GM18502 (cell line): ENCODE data around the gene C2orf80.
A peak's percentile ranks its signal among the peaks of the same experiment; 100 is the strongest.
"Not testable (repeated sequence)": the region's sequence is repeated elsewhere in the genome, so short reads cannot be mapped to it uniquely, and the experiment has no call there.

Experiments
- ATAC-seq: cut with Tn5 transposase; IDR thresholded peaks from one replicate; pipeline ENCODE4 v1.9.1; 2021; ENCODE audit warnings: mild to moderate bottlenecking; ENCODE audit not compliant: unreplicated experiment, poor library complexity

The C2orf80 gene

DNA sequence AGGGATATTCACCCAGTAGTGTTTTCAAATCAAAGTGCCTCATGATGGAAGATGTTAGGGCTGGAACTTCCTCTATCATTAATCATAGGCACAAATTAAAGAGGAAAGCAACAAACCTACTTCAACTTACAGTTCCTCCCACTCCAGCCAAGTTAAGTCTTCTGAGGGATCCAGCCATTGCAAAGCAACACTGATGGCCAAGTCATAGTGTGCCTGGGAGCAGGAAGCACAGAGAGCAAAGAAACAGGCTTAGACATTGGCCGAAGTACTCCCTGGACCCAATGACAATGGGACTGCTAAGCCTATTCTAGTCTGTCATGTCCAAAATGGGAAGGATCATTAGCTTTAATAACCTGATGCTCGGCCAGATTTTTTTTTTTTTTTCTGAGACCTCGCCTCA is 7.0 kb downstream of the C2orf80 start:
- no peak for ATAC-seq

DNA sequence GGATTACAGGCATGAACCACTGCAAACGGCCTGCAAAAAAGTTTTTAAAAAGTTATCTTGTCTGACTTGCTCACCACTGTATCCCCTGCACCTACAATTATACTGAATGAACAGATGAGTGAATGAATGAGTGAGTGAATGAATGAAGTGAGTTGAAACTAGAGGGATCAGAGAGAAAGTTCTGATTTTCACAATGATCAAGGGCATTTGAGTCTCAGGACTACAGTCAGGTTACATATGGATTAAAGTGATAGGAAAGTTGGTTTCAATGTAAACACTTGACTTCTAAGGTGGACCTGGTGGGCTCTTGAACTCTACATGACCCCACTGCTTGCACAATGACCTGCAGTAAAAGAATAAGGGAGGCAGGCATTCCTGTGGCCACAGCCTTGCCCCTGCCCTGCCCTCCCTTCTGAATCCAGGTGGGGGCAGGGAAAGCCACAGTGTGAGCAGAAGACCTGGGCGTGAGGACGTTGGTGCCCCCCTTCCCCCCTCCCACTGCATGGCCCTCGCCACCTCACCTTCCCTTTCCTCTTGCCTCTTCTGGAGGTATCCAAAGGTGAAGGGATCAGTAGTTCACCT is 10.7 kb downstream of the C2orf80 start:
- ATAC-seq = no peak

DNA sequence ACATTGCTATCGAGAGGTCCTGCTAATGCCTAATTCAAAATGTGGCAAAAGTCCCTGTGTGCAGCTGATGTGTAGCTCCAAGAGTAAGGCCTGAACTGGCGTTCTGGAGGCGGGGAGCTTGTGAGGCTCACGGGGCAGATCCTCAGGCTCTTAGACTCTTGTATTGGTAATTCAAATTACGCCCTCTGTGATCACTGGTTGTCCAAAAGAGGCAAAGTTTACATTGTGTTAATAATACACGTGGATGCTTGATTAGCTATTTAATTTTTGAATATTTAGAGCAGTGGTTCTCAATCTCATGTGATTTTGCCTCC is 14.0 kb downstream of the C2orf80 start:
- no peak for ATAC-seq

DNA sequence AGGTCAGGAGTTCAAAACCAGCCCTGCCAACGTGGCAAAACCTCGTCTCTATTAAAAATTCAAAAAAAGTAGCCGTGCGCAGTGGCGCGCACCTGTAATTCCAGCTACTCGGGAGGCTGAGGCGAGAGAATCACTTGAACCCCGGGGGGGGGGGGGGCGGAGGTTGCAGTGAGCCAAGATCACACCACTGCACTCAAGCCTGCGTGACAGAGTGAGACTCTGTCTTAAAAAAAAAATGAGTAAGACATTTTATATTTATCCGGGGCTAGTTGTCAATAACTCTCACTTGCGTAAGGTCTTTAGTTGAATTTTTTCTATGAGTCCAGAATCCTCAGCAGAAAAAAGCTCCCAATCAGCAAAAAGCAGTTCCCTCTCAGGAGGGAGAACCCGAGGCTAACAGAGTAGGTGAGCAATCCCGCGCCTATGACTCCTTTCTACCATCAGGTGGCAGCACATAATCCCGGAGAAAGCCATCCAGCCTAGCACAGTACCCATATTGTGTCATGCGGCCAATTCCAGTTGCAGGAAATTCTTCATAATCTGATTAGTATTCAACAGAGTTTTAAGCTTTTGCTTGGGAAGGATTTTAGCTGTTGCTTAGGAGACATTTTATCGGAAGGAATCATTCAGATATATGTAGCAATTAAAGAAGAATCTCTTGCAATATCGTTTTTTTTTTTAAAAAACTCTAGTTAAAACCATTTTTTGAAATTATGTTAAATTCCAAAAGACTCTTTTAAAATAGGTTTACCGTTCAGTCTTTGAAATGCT is 14.6 kb downstream of the C2orf80 start:
- ATAC-seq = peak; percentile 99

DNA sequence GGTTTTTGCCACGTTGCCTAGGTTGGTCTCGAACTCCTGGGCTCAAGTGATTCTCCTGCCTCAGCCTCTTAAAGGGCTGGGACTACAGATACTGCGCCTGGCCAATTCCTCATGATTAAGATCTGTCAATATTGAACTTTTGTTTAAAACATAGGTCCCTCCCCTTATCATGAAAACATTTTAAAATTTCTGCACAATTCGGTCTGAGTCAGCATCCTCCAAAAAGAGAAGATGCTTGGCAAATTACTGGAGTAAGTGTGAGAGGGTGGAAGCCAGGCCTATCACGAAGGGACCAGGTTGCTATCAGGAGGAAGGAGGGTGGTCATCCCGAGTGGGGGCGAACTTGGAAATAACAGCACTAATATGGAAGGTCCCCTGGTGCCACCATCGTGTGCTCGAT is 15.7 kb downstream of the C2orf80 start:
- no peak for ATAC-seq

GRCh38 chr2:208172125-208172524 is 17.7 kb downstream of the C2orf80 start:
- no peak for ATAC-seq

DNA sequence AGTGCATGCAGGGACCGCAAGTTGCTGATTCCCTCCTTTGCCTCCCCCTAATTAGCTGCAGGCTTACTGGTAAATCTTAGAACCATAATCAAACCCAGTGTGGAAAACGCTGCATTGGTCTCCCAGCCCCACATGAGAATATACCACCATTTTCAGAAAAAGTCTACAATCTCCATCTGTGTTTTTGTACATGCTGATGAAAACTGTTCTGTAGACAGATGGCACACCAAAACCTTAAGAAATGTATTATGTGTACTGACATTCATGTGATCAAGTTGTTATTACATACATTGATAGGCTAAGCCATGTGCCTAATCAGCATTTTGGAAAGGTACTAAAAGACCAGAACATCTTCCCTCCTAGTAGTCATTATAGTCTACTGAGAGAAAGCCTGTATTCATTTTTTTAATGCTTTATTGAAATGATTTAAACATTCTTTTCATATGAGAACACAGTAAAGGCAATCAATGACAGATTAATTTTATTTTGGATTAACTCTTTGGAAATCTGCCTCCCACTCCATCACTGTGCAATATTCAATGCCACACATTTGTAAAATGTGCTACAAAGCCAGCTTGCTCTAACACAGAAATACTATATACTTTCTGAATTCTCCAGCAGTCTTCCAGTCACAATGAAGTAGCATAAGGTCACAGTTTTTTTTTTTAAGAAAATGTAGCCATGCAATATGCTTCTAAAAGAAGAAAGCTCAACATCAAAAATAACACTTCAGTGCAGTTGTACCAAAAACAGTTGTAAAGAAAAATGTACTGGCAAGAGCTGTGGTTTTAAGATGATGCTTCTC is 24.7 kb downstream of the C2orf80 start:
- ATAC-seq = no peak

GRCh38 chr2:208163489-208163888 is 26.3 kb downstream of the C2orf80 start, which contains the start of gene CRYGA:
Gene CRYGA (minus strand): TSS chr2:208163589. CDS start chr2:208163556, 33 bp downstream.
- ATAC-seq = no peak

DNA sequence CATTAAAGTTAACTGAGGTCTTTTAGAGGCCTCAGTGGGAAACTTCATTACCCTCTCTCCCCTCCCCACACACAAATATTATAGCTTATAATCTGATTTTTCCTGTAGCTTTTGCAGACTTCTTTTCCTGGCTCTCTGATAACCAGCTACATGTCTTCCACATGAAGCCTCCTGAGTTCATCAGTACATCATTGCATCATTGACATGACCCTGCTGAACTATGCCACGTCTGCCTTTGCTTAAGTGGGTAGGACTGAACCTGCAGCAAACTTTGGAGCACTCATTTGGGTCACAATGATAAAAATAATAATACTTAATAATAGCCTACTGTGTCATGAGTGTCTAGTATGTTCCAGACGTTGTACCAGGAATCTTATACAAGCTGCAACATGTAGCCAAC is 33.4 kb downstream of the C2orf80 start:
- ATAC-seq = no peak

DNA sequence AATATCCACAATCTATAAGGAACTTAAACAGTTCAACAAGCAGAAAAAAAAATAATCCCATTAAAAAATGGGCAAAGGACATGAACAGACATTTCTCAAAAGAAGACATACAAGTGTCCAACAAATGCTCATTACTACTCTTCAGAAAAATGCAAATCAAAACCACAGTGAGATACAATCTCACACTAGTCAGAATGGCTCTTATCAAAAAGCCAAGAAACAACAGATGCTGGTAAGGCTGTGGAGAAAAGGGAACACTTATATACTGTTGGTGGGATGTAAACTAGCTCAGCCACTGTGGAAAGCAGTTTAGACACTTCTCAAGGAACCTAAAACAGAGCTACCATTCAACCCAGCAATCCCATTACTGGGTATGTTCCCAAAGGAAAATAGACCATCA is 36.7 kb downstream of the C2orf80 start:
- ATAC-seq = no peak

DNA sequence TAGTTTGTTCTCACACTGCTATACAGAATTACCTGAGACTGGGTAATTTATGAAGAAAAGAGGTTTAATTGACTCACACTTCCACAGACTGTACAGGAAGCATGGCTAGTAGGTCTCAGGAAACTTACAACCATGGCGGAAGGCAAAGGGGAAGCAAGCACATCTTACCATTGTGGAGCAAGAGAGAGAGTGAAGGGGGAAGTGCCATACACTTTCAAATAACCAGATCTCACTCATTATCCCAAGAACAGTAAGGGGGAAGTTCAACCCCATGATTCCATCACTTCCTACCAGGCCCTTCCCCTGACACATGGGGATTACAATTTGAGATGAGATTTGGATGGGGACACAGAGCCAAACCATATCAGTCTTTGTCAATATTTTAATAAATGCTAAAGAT is 38.9 kb downstream of the C2orf80 start:
- ATAC-seq = no peak

GRCh38 chr2:208150094-208150493 is 39.7 kb downstream of the C2orf80 start:
- ATAC-seq = no peak

GRCh38 chr2:208148803-208149202 is 41.0 kb downstream of the C2orf80 start:
- no peak for ATAC-seq

DNA sequence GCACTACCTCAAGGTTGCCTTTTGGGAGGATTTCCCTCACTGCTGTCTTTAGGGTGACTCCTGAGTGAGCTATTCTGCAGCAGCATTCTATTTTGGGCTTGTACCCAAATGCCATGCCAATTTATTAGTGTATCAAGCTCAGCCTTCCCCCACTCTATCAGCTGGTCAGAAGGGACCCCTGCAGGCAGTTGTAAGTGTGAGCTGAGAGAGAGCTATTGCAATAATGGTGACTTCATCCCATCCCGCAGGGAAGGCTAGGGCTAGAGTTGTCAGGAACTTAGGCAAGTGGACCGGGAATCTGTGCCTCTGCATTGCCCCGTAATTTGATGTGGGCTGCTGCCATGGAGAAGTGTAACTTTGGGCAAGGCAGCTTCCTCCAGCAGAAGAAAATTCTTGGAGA is 42.1 kb downstream of the C2orf80 start:
- no peak for ATAC-seq

DNA sequence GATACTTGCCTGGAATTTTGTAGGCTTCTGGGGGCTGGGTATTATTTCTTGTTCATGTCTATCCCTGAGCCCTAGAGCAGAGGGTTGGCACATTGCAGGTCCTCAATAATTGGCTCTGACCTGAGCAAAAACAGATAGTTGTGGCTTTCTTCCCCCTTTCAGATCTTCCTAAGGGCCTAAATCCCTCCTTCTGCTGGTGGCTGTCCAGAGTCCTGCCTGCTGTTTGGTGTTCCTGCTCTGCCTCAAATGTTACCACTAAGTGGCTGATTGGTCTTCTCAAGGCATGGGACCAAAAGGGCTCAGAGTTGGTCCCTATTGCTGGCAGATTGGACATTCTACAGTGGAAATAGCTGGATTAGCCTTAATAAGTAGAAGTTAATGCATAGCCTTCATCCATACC is 42.8 kb downstream of the C2orf80 start:
- ATAC-seq = no peak

DNA sequence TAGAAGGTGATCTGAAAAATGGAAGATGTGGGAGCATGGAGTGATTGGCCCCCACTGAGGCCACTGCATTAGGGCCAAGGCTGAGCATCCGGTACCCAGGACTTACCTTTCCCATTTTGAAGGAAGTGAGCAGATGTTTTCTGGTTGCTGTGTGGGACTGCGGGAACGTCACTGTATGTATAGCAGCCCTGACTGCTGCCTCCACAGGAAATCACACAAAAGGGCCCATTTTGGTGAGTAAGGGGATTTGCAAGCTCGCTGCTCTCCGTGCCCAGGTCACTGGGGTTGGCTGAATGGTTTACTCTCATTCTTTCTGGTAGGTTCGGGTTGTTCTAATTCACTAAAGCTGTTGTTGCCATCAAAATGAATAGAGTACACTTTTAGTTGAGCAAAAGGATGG is 43.8 kb downstream of the C2orf80 start, which contains the start of gene CRYGB:
CRYGB (minus strand) TSS at position 153 of the 400 bp plus-strand sequence; CDS start at position 115, 38 bp downstream.
- no peak for ATAC-seq

DNA sequence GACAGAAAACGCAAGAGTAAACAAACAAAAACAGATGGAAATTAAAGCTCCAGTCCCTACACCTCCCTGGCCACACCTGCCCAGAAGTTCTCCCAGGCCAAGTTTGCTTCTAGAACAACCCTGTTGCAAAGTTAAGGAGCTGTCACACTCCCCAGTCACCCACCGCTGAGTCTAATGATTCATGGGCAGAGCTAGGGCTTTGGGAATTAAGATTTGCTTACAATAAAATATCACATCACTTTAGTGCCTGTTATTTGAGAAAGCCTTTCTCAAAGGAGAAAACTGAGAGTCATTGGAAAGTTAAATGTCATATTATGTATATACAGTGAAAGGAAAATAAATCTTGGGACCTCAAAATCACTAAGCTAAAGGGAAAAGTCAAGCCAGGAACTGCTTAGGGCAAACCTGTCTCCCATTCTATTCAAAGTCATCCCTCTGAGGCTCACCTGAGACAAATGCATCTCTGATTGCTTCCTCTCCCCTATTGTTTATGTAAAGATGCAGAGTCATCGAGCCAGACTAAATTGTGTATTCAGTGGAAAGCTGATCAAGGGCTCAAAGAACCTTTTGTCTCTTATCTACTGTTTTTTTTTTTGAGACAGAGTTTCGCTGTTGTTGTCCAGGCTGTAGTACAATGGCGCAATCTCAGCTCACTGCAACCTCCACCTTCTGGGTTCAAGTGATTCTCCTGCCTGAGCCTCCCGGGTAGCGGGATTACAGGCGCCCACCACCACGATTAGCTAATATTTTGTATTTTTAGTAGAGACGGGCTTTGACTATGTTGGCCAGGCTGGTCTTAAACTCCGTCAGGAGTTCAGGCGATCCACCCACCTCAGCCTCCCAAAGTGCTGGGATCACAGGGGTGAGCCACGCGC is 46.7 kb downstream of the C2orf80 start:
- ATAC-seq = no peak

DNA sequence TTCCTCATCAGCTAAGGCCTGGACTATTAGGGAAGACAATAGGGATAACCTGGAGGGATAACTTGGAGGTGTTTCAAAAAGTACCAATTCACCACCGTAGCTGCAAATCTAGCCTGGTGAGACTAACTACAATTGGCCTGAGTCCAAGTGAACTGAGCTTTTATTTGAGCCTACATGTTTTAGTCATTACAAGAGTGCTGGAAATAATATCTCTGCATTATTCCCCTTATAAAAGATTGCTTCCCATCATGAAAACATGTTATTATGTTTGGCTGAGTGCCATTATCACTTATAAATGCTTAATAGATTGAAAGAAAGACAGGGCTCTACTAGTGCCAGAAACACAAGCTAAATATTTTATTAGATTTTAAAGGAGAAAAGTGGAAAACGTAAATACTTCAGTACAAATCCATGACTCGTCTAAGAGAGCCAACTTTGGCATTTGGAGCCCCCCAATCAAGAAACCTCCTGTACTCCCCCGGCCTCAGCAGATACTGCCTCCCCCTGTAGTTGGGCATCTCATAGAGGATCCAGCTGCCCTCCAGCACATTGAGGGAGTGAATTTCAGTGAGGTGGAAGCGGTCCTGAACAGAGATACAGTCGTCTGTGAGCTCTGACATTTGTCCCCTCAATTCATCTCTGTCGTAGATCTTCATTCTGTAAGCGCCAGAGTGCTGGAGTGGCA is 47.4 kb downstream of the C2orf80 start:
- ATAC-seq = no peak

GRCh38 chr2:208139447-208139846 is 50.4 kb downstream of the C2orf80 start:
- ATAC-seq = no peak

- not testable (repeated sequence) for ATAC-seq
These were observed 51.5 kb downstream of the C2orf80 start for GRCh38 chr2:208138334-208138733.
